T-helper 9 cell (primary cell): ENCODE results near the gene ACBD4.

Source experiments
- DNase-seq: peaks from one replicate; pipeline ENCODE4 v3.0.0-alpha.2; 2020

Gene ACBD4

DNA sequence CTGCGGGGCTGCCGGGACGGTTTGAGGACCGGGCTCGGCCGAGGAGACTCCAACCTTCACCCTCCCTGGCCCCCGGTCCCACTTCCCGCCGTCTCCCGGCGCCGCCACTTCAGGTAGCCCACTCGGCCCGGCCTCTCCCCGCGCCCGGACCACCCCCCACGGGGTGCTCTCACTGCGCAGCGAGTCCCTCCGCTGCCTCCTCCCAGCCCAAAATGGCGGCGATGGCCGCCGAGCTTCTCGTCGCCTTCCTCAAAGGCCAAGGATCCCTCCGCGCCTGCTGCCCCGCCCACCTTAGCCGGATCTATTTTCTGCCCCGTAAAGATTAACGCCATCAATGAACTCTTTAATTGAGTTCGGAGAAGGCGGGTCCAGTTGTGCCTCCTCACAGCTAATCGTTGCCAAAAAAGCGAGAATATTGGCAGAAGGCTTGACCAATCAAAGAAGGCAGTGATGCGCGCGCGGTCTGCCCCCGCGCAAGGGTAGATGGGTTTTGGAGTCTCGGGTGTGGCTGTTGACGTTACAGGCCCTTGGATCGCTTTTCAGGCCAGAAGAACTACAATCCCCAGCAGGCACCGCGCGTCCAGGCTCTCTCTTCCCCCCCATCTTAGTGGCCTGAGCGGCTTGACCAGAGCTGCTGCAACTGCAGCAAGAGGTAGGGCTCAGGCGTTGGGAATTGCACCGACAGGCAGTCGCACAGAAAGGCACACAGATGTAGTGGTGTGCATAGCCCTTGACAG, 26.0 kb downstream of the ACBD4 start, which contains the start of gene HEXIM2:
Gene HEXIM2, plus strand, starts transcription at position 588 of the 737 bp plus-strand sequence. CDS start 919 bp downstream, outside the sequence.
- peak; percentile 96 for DNase-seq

- no peak for DNase-seq
Observed at GRCh38 chr17:45162025-45162687, 26.7 kb downstream of the ACBD4 start.

DNA sequence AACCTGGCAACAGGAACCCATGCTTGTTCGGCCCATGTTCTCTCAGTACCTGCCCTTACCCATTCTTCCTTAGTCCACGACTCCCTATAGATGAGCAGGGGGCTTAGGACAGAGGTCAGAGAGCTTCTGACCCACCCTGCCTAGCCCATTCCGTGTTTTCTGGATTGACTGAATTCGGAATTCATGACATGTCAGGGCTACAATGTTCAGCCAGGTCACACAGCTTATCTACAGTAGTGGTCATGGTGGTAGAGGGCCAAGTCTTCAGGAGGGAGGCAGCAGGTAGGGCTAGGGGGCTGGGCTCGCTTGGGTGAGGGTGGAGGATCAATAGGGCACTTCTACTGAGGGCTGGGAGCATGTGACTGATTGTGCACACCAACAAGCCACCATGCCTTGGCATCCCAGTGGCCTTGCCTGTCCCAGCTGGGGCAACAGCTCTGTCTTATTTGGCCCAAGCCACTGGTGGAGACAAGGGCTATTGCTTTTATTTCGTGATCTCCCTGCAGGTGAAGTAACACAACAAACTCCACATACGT, 29.3 kb downstream of the ACBD4 start:
- no peak for DNase-seq

DNA sequence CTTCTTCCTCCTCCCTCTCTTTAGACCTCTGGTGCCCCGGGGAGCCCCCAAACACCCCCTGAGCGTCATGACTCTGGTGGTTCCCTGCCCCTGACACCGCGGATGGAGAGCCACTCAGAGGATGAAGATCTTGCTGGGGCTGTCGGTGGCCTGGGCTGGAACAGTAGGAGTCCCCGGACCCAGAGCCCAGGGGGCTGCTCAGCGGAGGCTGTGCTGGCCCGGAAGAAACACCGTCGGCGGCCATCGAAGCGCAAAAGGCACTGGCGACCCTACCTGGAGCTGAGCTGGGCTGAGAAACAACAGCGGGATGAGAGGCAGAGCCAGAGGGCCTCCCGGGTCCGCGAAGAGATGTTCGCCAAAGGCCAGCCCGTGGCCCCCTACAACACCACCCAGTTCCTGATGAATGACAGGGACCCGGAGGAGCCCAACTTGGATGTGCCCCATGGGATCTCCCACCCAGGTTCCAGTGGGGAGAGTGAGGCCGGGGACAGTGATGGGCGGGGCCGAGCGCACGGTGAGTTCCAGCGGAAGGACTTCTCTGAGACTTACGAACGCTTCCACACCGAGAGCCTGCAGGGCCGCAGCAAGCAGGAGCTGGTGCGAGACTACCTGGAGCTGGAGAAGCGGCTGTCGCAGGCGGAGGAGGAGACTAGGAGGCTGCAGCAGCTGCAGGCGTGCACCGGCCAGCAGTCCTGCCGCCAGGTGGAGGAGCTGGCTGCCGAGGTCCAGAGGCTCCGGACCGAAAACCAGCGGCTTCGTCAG, 33.7 kb downstream of the ACBD4 start:
- DNase-seq, result no peak

- DNase-seq, result no peak
Observed at GRCh38 chr17:45170280-45170930, 34.9 kb downstream of the ACBD4 start.

- DNase-seq, result no peak
Observed at GRCh38 chr17:45170931-45171337, 35.4 kb downstream of the ACBD4 start.

DNA sequence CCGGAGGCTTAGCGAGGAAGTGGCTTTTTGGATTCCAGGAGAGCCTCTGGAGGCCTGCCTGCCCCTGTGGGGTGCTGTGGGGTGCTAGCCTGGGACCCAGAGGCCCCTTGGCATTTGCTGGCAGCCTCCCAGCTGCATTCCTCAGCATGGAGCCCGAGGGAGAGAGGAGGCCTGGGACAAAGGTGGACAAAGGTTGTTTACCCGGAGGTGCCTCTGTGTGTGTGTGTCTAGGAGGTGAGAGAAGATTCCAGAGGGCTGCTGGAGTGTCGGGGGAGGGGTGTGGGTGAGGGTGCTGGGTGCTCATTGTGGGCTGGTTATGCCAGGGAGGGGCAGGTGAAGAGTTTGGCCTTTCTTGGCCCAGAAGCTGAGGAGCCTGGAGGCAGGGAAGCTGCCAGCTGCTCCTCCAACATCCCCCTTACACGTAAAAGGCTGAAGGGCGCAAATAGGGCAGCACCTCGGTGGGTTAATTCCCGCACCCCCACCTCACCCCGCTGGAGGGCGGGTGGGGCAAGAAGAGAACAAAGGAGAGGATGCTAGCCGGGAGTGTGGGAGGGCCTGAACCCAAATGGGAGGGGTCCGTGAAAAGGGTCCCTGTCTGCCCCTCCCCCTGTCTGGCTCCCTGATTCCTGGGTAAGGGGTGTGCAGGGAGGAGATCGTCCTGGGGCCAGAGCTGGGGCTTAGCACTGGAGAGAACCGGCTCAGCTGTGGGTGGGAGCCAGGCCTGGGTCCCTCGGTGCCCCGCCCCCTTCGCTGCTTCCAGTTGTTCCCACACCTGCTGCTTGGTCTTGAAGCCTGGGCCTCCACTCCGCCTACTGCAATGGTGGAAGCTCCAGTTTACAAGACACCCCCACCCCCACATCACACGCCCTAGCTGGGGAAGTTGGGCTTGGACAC, 36.1 kb downstream of the ACBD4 start:
- no peak for DNase-seq

DNA sequence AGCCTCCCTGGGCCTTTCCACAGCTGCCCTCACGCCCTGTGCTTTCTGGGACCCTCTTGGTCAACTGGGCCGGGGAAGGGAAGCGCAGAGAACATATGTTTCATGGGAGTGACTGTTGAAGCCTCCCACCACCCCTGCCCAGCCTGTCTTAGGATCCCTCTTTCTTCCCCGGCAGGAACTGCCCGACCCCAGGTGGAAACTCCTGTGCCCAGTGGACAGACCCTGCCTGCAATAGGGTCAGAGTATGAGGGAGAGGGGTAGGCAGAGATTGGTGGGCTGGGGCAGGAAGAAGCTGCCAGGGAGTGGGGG, 36.7 kb downstream of the ACBD4 start:
- DNase-seq, result no peak

GRCh38 chr17:45172541-45173286, 37.2 kb downstream of the ACBD4 start:
- DNase-seq, result peak; percentile 14

- DNase-seq, result no peak
Observed at GRCh38 chr17:45175759-45176115, 40.2 kb downstream of the ACBD4 start.

DNA sequence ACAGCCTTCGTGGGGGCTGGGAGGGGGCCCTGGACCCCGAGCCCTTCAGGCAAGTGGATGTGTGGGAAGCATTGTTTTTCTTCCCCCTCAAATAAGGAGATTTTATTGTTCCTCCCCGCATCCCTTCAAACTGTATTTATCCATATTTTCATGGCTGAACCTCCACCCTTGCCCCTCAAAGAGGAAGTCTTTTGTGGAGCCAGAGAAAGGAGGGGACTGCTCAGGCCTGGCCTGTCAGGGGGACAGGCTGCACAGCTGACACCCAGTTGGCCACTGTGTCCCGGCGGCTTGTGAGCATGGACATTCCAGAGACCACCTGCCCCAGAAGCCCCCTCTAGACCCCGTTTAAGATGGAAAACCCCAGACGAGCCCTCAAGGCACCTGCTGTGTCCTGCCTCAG, 42.1 kb downstream of the ACBD4 start:
- no peak for DNase-seq

- DNase-seq, result no peak
Observed at GRCh38 chr17:45184144-45184543, 48.7 kb downstream of the ACBD4 start.

DNA sequence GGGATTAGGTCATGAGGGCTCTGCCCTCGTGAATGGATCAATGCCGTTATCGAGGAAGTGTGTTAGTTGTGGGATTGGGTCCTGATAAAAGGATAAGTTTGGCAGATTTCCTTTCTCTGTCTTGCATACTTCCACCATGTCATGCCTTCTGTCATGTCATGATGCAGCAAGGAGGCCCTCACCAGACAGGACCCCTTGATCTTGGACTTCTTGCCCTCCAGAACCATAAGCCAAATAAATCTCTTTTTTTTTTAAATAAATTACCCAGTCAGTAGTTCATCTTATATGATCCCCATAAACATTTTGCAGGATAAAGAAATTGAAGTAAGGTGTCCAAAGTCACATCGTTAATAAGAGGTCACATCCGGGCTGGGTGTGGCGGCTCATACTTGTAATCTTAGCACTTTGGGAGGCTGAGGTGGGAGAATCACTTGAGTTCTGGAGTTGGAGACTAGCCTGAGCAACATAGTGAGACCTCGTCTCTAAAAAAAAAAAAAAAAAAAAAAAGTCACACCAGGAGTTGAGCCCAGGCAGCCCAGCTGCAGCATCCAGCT, 51.4 kb downstream of the ACBD4 start:
- DNase-seq, result no peak

DNA sequence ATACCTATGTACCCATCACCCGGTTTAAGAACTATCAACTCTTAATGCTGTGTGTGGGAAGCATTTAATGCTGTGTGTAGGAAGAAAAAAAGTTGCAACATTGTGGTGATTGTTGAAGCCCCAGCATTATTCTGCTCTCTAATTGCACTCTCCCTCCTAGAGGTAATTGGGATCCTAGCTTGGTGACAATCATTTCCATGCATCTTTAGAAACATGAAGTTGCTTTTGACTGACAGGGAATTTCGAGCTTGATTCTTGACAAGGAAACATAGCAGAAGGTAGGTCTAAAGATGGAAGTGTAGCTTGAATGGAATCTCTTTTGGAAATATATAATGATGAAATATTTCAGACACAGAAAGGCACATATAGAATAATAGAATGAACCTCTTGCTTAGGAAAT, 53.5 kb downstream of the ACBD4 start:
- DNase-seq, result no peak

- no peak for DNase-seq
Observed at GRCh38 chr17:45190503-45191255, 55.2 kb downstream of the ACBD4 start.
